Measurements from ENCODE around the gene ZNF324.
"Not testable (repeated sequence)": the region's sequence is repeated elsewhere in the genome, so short reads cannot be mapped to it uniquely, and the experiment has no call there.

ZNF324 gene

GRCh38 chr19:58500242-58500641, 33.4 kb downstream of the ZNF324 start:
- ATAC-seq, result no peak
- no peak for TF ChIP-seq ZNF565 (CRISPR knock-in tag; conservative IDR thresholded peaks at IDR 0.05; ENCODE audit: low read depth)
- no peak for TF ChIP-seq CSRNP3 (CRISPR knock-in tag; IDR thresholded peaks at IDR 0.05)
- TF ChIP-seq CSDC2 (CRISPR knock-in tag; IDR thresholded peaks at IDR 0.05), result no peak
- TF ChIP-seq ARNTL (CRISPR knock-in tag; IDR thresholded peaks at IDR 0.05; ENCODE audit: borderline replicate concordance, low read depth), result no peak
- TF ChIP-seq OSR1 (CRISPR knock-in tag; IDR thresholded peaks at IDR 0.05), result no peak
- TF ChIP-seq, protein P1, sequence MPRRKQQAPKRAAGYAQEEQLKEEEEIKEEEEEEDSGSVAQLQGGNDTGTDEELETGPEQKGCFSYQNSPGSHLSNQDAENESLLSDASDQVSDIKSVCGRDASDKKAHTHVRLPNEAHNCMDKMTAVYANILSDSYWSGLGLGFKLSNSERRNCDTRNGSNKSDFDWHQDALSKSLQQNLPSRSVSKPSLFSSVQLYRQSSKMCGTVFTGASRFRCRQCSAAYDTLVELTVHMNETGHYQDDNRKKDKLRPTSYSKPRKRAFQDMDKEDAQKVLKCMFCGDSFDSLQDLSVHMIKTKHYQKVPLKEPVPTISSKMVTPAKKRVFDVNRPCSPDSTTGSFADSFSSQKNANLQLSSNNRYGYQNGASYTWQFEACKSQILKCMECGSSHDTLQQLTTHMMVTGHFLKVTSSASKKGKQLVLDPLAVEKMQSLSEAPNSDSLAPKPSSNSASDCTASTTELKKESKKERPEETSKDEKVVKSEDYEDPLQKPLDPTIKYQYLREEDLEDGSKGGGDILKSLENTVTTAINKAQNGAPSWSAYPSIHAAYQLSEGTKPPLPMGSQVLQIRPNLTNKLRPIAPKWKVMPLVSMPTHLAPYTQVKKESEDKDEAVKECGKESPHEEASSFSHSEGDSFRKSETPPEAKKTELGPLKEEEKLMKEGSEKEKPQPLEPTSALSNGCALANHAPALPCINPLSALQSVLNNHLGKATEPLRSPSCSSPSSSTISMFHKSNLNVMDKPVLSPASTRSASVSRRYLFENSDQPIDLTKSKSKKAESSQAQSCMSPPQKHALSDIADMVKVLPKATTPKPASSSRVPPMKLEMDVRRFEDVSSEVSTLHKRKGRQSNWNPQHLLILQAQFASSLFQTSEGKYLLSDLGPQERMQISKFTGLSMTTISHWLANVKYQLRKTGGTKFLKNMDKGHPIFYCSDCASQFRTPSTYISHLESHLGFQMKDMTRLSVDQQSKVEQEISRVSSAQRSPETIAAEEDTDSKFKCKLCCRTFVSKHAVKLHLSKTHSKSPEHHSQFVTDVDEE (CRISPR knock-in tag; IDR thresholded peaks at IDR 0.05), result no peak

DNA sequence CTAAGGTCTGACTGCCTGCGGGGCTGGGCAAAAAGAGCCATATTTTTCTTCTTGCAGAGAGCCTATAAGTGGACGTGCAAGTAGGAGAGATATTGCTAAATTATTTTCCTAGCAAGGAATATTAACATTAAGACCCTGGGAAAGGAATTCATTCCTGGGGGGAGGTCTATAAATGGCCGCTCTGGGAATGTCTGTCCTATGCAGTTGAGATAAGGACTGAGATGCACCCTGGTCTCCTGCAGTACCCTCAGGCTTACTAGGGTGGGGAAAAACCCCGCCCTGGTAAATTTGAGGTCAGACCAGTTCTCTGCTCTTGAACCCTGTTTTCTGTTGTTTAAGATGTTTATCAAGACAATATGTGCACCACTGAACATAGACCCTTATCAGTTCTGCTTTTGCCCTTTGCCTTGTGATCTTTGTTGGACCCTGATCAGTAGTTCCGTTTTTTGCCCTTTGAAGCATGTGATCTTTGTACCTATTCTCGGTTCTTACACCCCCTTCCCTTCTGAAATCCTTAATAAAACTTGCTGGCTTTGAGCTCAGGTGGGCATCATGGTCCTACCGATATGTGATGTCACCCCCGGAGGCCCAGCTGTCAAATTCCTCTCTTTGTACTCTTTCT, 40.8 kb downstream of the ZNF324 start:
- not testable (repeated sequence) for ATAC-seq

DNA sequence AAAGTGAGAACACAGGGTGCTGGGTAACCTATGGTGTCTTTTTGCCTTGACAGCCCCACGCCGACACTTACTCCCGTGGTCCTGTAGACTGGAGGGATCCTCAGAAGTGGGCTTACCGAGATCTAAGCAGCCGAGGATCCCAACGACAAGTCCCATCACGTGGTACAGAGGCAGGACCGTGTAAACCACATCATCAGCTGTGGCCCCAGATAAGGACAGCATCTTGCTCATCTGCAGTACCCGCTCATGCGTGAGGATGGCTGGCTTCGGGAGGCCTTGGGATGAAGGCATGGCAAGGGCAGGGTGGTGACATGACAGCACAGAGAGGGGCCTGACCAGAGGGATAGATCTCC, 42.8 kb downstream of the ZNF324 start:
- TF ChIP-seq ARNTL (CRISPR knock-in tag; IDR thresholded peaks at IDR 0.05; ENCODE audit: borderline replicate concordance, low read depth) (no peak), ESRRG (CRISPR knock-in tag; IDR thresholded peaks at IDR 0.05) (no peak), RARB (CRISPR knock-in tag; IDR thresholded peaks at IDR 0.05) (no peak), SNAI2 (CRISPR knock-in tag; IDR thresholded peaks at IDR 0.05) (no peak)
- ATAC-seq, result no peak

GRCh38 chr19:58510084-58510862, 43.4 kb downstream of the ZNF324 start:
- no peak for TF ChIP-seq ZNF8 (CRISPR knock-in tag; IDR thresholded peaks at IDR 0.05)
- no peak for TF ChIP-seq ZC3H10 (CRISPR knock-in tag; IDR thresholded peaks at IDR 0.05)
- no peak for TF ChIP-seq ZFP3 (CRISPR knock-in tag; IDR thresholded peaks at IDR 0.05)
- TF ChIP-seq ZNF565 (CRISPR knock-in tag; conservative IDR thresholded peaks at IDR 0.05; ENCODE audit: low read depth), result no peak
- TF ChIP-seq GLIS3 (CRISPR knock-in tag; IDR thresholded peaks at IDR 0.05), result no peak
- no peak for TF ChIP-seq ISL1 (CRISPR knock-in tag; IDR thresholded peaks at IDR 0.05)
- TF ChIP-seq SNAI2 (CRISPR knock-in tag; IDR thresholded peaks at IDR 0.05), result no peak
- no peak for TF ChIP-seq PATZ1 (CRISPR knock-in tag; IDR thresholded peaks at IDR 0.05; ENCODE audit: borderline replicate concordance)
- TF ChIP-seq RARB (CRISPR knock-in tag; IDR thresholded peaks at IDR 0.05), result no peak
- TF ChIP-seq TOX (CRISPR knock-in tag; IDR thresholded peaks at IDR 0.05; ENCODE audit: borderline replicate concordance), result no peak
- TF ChIP-seq ARNTL (CRISPR knock-in tag; IDR thresholded peaks at IDR 0.05; ENCODE audit: borderline replicate concordance, low read depth), result no peak
- no peak for TF ChIP-seq OSR1 (CRISPR knock-in tag; IDR thresholded peaks at IDR 0.05)
- TF ChIP-seq TCF4 (CRISPR knock-in tag; IDR thresholded peaks at IDR 0.05; ENCODE audit: borderline replicate concordance), result no peak
- TF ChIP-seq, protein P1 (CRISPR knock-in tag; IDR thresholded peaks at IDR 0.05), result no peak
- no peak for TF ChIP-seq BACH2 (CRISPR knock-in tag; IDR thresholded peaks at IDR 0.05; ENCODE audit: borderline replicate concordance)
- no peak for TF ChIP-seq ZNF70 (CRISPR knock-in tag; IDR thresholded peaks at IDR 0.05)
- no peak for TF ChIP-seq CSRNP3 (CRISPR knock-in tag; IDR thresholded peaks at IDR 0.05)
- no peak for TF ChIP-seq ZFP30 (CRISPR knock-in tag; IDR thresholded peaks at IDR 0.05)
- ATAC-seq, result no peak
